Neural cell (in vitro differentiated cells): ENCODE results near the gene RGS13. TPM values are rescaled to one million over a fixed set of nuclear protein-coding genes. Genes with fewer than 3 reads are reported as not detected.

ENCODE experiments used
- H2AFZ ChIP-seq: fragments of 200-600, 300-800 bp; sonication (generic), shearing (Covaris generic); 2 replicates; pipeline ENCODE4 v1.6.0; 2014; ENCODE audit warnings: low read depth, mild to moderate bottlenecking, antibody characterized with exemption, low read length, moderate library complexity
- H3F3A ChIP-seq: fragments of 200-600 bp; shearing (Covaris generic); 2 replicates; pipeline ENCODE4 v1.6.1; 2016; ENCODE audit warnings: mild to moderate bottlenecking, moderate library complexity, mixed read lengths, antibody characterized with exemption, low read length; ENCODE audit not compliant: insufficient read depth, poor library complexity, severe bottlenecking
- H3K27ac ChIP-seq: fragments of 200-600, 300-800 bp; sonication (generic), shearing (Covaris generic); 2 replicates; pipeline ENCODE4 v1.5.1; 2014; ENCODE audit warnings: mild to moderate bottlenecking, low read length, moderate library complexity
- H3K27me3 ChIP-seq: fragments of 300-800, 200-600 bp; sonication (generic), shearing (Covaris generic); 2 replicates; pipeline ENCODE4 v1.6.0; 2014; ENCODE audit warnings: mild to moderate bottlenecking, low read depth, low read length, moderate library complexity; ENCODE audit not compliant: insufficient read depth
- H3K36me3 ChIP-seq: fragments of 300-800, 200-600 bp; sonication (generic), shearing (Covaris generic); 2 replicates; pipeline ENCODE4 v1.5.1; 2014; ENCODE audit warnings: mild to moderate bottlenecking, antibody characterized with exemption, low read length, moderate library complexity; ENCODE audit not compliant: insufficient read depth
- H3K4me2 ChIP-seq: fragments of 300-800, 200-600 bp; sonication (generic), shearing (Covaris generic); 2 replicates; pipeline ENCODE4 v1.6.0; 2014; ENCODE audit warnings: mild to moderate bottlenecking, low read length
- H3K4me3 ChIP-seq: fragments of 300-800, 200-600 bp; sonication (generic), shearing (Covaris generic); 2 replicates; pipeline ENCODE4 v1.5.1; 2014; ENCODE audit warnings: mild to moderate bottlenecking, low read length, moderate library complexity
- H3K79me2 ChIP-seq: fragments of 200-600 bp; shearing (Covaris generic); replicated peaks from 2 replicates; pipeline ENCODE4 v1.6.0; 2014; ENCODE audit warnings: mild to moderate bottlenecking, low read length, moderate library complexity; ENCODE audit not compliant: insufficient read depth
- H3K9ac ChIP-seq: fragments of 300-800, 200-600 bp; sonication (generic), shearing (Covaris generic); 2 replicates; pipeline ENCODE4 v1.6.1; 2016; ENCODE audit warnings: mild to moderate bottlenecking, low read length, mixed read lengths
- H3K9me2 ChIP-seq: fragments of 200-600 bp; shearing (Covaris generic); 2 replicates; pipeline ENCODE4 v1.6.1; 2016; ENCODE audit warnings: mild to moderate bottlenecking, low read length, mixed read lengths; ENCODE audit not compliant: insufficient read depth
- H3K9me3 ChIP-seq: fragments of 200-600, 300-800 bp; sonication (generic), shearing (Covaris generic); 2 replicates; pipeline ENCODE4 v1.6.1; 2016; ENCODE audit warnings: mild to moderate bottlenecking, mixed run types, low read length, moderate library complexity, mixed read lengths
- H4K20me1 ChIP-seq: fragments of 200-600 bp; shearing (Covaris generic); 2 replicates; pipeline ENCODE4 v1.6.1; 2016; ENCODE audit warnings: mild to moderate bottlenecking, mixed run types; ENCODE audit not compliant: insufficient read depth
- EP300 ChIP-seq: fragments of 450-650 bp; conservative IDR thresholded peaks from 2 replicates; pipeline ENCODE4 v1.6.1; 2014; ENCODE audit warnings: antibody characterized with exemption, mild to moderate bottlenecking, moderate library complexity; ENCODE audit not compliant: poor library complexity, severe bottlenecking
- EZH2 ChIP-seq: fragments of 200-600, 300-800 bp; shearing (Covaris generic), sonication (generic); IDR thresholded peaks from 2 replicates; pipeline ENCODE4 v1.6.1; 2014; ENCODE audit warnings: antibody characterized with exemption, low read length, borderline replicate concordance, mild to moderate bottlenecking; ENCODE audit not compliant: insufficient read depth, poor library complexity, severe bottlenecking
- MXI1 ChIP-seq: fragments of 450-650 bp; conservative IDR thresholded peaks from 2 replicates; pipeline ENCODE4 v1.6.1; 2014; ENCODE audit warnings: antibody characterized with exemption, mild to moderate bottlenecking; ENCODE audit not compliant: poor library complexity, severe bottlenecking
- POLR2AphosphoS5 ChIP-seq: IDR thresholded peaks from 2 replicates; pipeline ENCODE4 v1.6.1; 2012
- RAD21 ChIP-seq: fragments of 450-650 bp; conservative IDR thresholded peaks from 2 replicates; pipeline ENCODE4 v1.6.1; 2014; ENCODE audit warnings: antibody characterized with exemption, mild to moderate bottlenecking, moderate library complexity
- SMC3 ChIP-seq: fragments of 450-650 bp; conservative IDR thresholded peaks from 2 replicates; pipeline ENCODE4 v1.6.1; 2014; ENCODE audit warnings: antibody characterized with exemption, mild to moderate bottlenecking, moderate library complexity; ENCODE audit not compliant: poor library complexity
- TAF1 ChIP-seq: IDR thresholded peaks from 2 replicates; pipeline ENCODE4 v1.6.1; 2012; ENCODE audit warnings: low read depth
- polyA plus RNA-seq: library from polyadenylated mRNA; depleted of rRNA; stranded (reverse); fragments of >200 nt; gene quantifications from 2 replicates; pipeline ENCODE4 v1.2.3, GENCODE V29; 2014
- TF ChIP-seq, protein P1 (sequence below): fragments of 450-650 bp; IDR thresholded peaks from 2 replicates; pipeline ENCODE4 v1.5.1; 2014; ENCODE audit warnings: antibody characterized with exemption, mild to moderate bottlenecking, moderate library complexity; ENCODE audit not compliant: poor library complexity, severe bottlenecking
- TF ChIP-seq, protein P2 (sequence below): IDR thresholded peaks from 2 replicates; pipeline ENCODE4 v1.6.1; 2012; ENCODE audit warnings: borderline replicate concordance

RGS13 gene
- polyA plus RNA-seq, 1 donor from 2014 or later, result not detected

DNA sequence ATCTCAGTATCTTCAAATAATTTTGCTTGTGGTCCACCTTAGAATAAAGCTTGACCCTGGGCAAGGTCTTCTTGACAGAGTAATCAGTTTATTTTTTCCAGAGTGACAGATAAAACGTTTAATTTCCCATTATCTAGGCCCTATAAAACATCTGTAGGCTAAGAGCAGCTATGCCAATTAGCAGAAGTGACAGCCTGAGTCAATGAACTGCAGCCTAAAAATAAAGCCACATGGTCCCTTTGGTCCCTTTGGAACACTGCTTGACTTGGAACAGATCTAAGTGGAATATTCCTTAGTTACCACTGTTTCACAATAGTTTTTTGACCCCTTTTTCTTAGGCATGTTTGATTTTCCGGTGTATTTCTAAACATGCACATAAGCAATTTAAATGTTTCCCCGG is 6.3 kb upstream of the RGS13 start:
- Histone ChIP-seq H3K27ac (no peak overlapping the region), H3K4me2 (no peak overlapping the region), H2AFZ (no peak overlapping the region), H4K20me1 (no peaks in the 10 kb centered on the region), H3K4me3 (no peak overlapping the region), H3F3A (no peaks in the 10 kb centered on the region), H3K36me3 (no peaks in the 10 kb centered on the region), H3K9ac (no peak overlapping the region), H3K79me2 (no peaks in the 10 kb centered on the region), H3K27me3 (no peaks in the 10 kb centered on the region), H3K9me3 (no peaks in the 10 kb centered on the region), H3K9me2 (no peaks in the 10 kb centered on the region)
- TF ChIP-seq EZH2 (no peak), EP300 (no peak), MXI1 (no peak), RAD21 (no peak), POLR2AphosphoS5 (no peak), TAF1 (no peak), SMC3 (no peak)
- TF ChIP-seq, protein P1, sequence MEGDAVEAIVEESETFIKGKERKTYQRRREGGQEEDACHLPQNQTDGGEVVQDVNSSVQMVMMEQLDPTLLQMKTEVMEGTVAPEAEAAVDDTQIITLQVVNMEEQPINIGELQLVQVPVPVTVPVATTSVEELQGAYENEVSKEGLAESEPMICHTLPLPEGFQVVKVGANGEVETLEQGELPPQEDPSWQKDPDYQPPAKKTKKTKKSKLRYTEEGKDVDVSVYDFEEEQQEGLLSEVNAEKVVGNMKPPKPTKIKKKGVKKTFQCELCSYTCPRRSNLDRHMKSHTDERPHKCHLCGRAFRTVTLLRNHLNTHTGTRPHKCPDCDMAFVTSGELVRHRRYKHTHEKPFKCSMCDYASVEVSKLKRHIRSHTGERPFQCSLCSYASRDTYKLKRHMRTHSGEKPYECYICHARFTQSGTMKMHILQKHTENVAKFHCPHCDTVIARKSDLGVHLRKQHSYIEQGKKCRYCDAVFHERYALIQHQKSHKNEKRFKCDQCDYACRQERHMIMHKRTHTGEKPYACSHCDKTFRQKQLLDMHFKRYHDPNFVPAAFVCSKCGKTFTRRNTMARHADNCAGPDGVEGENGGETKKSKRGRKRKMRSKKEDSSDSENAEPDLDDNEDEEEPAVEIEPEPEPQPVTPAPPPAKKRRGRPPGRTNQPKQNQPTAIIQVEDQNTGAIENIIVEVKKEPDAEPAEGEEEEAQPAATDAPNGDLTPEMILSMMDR, result no peak
- TF ChIP-seq, protein P2, sequence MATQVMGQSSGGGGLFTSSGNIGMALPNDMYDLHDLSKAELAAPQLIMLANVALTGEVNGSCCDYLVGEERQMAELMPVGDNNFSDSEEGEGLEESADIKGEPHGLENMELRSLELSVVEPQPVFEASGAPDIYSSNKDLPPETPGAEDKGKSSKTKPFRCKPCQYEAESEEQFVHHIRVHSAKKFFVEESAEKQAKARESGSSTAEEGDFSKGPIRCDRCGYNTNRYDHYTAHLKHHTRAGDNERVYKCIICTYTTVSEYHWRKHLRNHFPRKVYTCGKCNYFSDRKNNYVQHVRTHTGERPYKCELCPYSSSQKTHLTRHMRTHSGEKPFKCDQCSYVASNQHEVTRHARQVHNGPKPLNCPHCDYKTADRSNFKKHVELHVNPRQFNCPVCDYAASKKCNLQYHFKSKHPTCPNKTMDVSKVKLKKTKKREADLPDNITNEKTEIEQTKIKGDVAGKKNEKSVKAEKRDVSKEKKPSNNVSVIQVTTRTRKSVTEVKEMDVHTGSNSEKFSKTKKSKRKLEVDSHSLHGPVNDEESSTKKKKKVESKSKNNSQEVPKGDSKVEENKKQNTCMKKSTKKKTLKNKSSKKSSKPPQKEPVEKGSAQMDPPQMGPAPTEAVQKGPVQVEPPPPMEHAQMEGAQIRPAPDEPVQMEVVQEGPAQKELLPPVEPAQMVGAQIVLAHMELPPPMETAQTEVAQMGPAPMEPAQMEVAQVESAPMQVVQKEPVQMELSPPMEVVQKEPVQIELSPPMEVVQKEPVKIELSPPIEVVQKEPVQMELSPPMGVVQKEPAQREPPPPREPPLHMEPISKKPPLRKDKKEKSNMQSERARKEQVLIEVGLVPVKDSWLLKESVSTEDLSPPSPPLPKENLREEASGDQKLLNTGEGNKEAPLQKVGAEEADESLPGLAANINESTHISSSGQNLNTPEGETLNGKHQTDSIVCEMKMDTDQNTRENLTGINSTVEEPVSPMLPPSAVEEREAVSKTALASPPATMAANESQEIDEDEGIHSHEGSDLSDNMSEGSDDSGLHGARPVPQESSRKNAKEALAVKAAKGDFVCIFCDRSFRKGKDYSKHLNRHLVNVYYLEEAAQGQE, result no peak

DNA sequence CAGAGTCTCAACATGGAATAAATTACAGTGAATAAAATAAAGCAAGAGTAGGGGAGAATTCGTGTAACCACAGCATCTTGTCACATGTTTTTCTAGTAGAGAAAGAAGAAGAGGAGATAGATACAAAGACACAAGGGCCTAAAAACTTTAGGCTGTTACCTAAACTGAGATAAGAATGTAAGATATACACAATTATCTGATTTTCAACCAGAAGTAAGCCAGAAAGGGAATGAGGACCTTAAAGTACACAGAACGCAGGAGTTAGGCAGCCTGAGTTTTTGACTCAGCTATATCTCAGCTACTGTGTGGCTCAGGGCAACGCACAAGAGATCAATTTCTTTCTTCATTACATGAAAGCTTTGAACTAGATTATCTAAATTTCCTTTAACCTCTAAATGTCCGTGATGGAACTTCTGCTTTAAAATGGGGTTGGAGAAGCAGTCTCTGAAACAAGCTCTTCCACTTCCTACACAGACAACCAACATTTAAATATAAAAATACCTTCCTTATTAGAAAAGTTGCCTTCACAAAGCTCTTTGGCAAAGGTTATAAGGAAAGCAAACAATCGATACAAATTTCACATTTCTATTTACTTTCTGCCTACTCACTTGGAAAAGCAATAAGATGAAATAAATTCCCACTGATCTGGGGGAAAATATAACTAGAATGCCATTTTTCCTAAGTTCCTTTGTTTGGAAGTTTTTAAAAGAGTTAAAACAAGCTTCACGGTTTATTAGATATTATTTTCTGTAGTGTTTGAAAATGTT is 5.2 kb upstream of the RGS13 start:
- Histone ChIP-seq H3K4me2 (no peak overlapping the region), H3K9ac (no peak overlapping the region), H3K27me3 (no peaks in the 10 kb centered on the region), H3K79me2 (no peaks in the 10 kb centered on the region), H3K4me3 (no peak overlapping the region), H4K20me1 (no peaks in the 10 kb centered on the region), H3K36me3 (no peaks in the 10 kb centered on the region), H3K27ac (no peak overlapping the region), H3K9me2 (no peaks in the 10 kb centered on the region), H3F3A (no peaks in the 10 kb centered on the region), H2AFZ (no peak overlapping the region), H3K9me3 (no peaks in the 10 kb centered on the region)
- TF ChIP-seq MXI1 (no peak), EZH2 (no peak), POLR2AphosphoS5 (no peak), SMC3 (no peak), EP300 (no peak), RAD21 (no peak), TAF1 (no peak)
- TF ChIP-seq, protein P1, result no peak
- TF ChIP-seq, protein P2, result no peak
